HepG2 (cell line): ENCODE measurements around the gene IFT52. TPM values are rescaled to one million over a fixed set of nuclear protein-coding genes. Genes with fewer than 3 reads are reported as not detected.

ENCODE experiments used
- ATAC-seq: fragments of 200-7000 bp; cut with Tn5 transposase; 3 replicates; pipeline ENCODE4 v1.9.1; 2020; ENCODE audit warnings: mild to moderate bottlenecking, moderate library complexity
- BruUV-seq: library from RNA; stranded (reverse); fragments of 400-500 nt; replicated peaks from 2 replicates; lab custom pipeline; 2021; lab: Mats Ljungman, UMichigan
- CTCF ChIA-PET: fragments of 300-600 bp; formaldehyde crosslinking; extraction: SDS; loops from one replicate; lab custom pipeline; 2021; ENCODE audit warnings: low total read pairs, inconsistent platforms, low intra/inter-chr PET ratio; lab: Yijun Ruan, JAX
- POLR2A ChIA-PET: fragments of 350-600 bp; sonication (Branson Sonifier 250); formaldehyde crosslinking; loops from one replicate; lab custom pipeline; 2020; ENCODE audit warnings: antibody characterized with exemption, inconsistent platforms; lab: Yijun Ruan, JAX
- DNase-seq: peaks from one replicate; pipeline ENCODE4 v3.0.0-alpha.2; 2015; ENCODE audit warnings: low spot score
- FAIRE-seq: peaks from 3 replicates; lab custom pipeline; 2011; peaks lifted over from hg19 to GRCh38; lab: Jason Lieb, UNC
- H2AFZ ChIP-seq: one replicate; pipeline ENCODE4 v1.6.1; 2011; ENCODE audit warnings: low read length, inconsistent platforms
- H3K27ac ChIP-seq: fragments of 300-600 bp; 3 replicates; pipeline ENCODE4 v1.8.0; 2011; ENCODE audit warnings: mixed run types, mild to moderate bottlenecking, mixed read lengths, low read length, inconsistent platforms; ENCODE audit not compliant: insufficient read depth; ENCODE audit errors: extremely low read length
- H3K27me3 ChIP-seq, 2 experiments: fragments of 200-600 bp in 1 of 2; 2 replicates in 1 of 2; 3 replicates in 1 of 2; pipeline versions ENCODE4 v1.6.0 to v1.8.0; 2011; ENCODE audit warnings: low read length in 2 of 2, mild to moderate bottlenecking in 2 of 2, moderate library complexity in 2 of 2, inconsistent platforms in 1 of 2; ENCODE audit not compliant: insufficient read depth in 2 of 2, control insufficient read depth in 1 of 2
- H3K36me3 ChIP-seq, 2 experiments: fragments of 200-600 bp in 1 of 2; replicated peaks in 1 of 2; 2 replicates in 1 of 2; 3 replicates in 1 of 2; pipeline versions ENCODE4 v1.5.1 to v1.8.0; 2011; ENCODE audit warnings: low read length in 2 of 2, inconsistent platforms in 1 of 2; ENCODE audit not compliant: insufficient read depth in 2 of 2, control insufficient read depth in 1 of 2
- H3K4me1 ChIP-seq: 2 replicates; pipeline ENCODE4 v1.5.1; 2012; ENCODE audit warnings: low read length, inconsistent platforms; ENCODE audit not compliant: insufficient read depth
- H3K4me2 ChIP-seq: 2 replicates; pipeline ENCODE4 v1.6.0; 2011; ENCODE audit warnings: low read depth, low read length, inconsistent platforms
- H3K4me3 ChIP-seq, 3 experiments: fragments of 200-600 bp in 1 of 3; sonication (generic), shearing (Covaris generic) in 1 of 3; replicated peaks in 1 of 3; 2 replicates each; pipeline ENCODE4 v1.5.1; 2011 to 2016; ENCODE audit warnings: low read length in 3 of 3, inconsistent platforms in 2 of 3, low read depth in 2 of 3, mild to moderate bottlenecking in 2 of 3, control low read depth in 1 of 3, mixed read lengths in 1 of 3; ENCODE audit not compliant: insufficient read depth in 1 of 3
- H3K79me2 ChIP-seq: one replicate; pipeline ENCODE4 v1.6.1; 2011; ENCODE audit warnings: low read length, inconsistent platforms; ENCODE audit not compliant: insufficient read depth
- H3K9ac ChIP-seq: 2 replicates; pipeline ENCODE4 v1.6.0; 2011; ENCODE audit warnings: mild to moderate bottlenecking, low read depth, low read length, inconsistent platforms; ENCODE audit not compliant: insufficient read depth
- H3K9me3 ChIP-seq: 2 replicates; pipeline ENCODE4 v1.5.1; 2012; ENCODE audit warnings: mild to moderate bottlenecking, low read length
- H4K20me1 ChIP-seq: 2 replicates; pipeline ENCODE4 v1.6.0; 2011; ENCODE audit warnings: inconsistent platforms, mild to moderate bottlenecking, low read length, moderate library complexity; ENCODE audit not compliant: insufficient read depth
- CBX2 ChIP-seq, 2 experiments: fragments of 200-600 bp in 1 of 2; sonication (generic); formaldehyde crosslinking in 1 of 2; IDR thresholded peaks; 2 replicates each; pipeline versions ENCODE4 v1.7.0 to v1.8.1; 2018 to 2022; ENCODE audit warnings: low read depth in 2 of 2, low read length in 1 of 2, mild to moderate bottlenecking in 1 of 2, missing genetic modification reagents in 1 of 2
- ERF ChIP-seq: IDR thresholded peaks from 2 replicates; pipeline ENCODE4 v1.6.1; 2018; ENCODE audit warnings: missing biosample characterization, missing genetic modification reagents
- NCOR1 ChIP-seq: fragments of 200-600 bp; sonication (generic); IDR thresholded peaks from 2 replicates; pipeline ENCODE4 v1.7.0; 2017; ENCODE audit warnings: antibody characterized with exemption, low read length, borderline replicate concordance
- SIN3A ChIP-seq: IDR thresholded peaks from 2 replicates; pipeline ENCODE4 v1.6.1; 2011; ENCODE audit warnings: low read depth, mild to moderate bottlenecking, control low read depth, low read length, borderline replicate concordance
- ZNF329 ChIP-seq: sonication (generic); formaldehyde crosslinking; IDR thresholded peaks from 2 replicates; pipeline ENCODE4 v1.9.0; 2021; ENCODE audit warnings: low read depth, mild to moderate bottlenecking, missing genetic modification reagents
- ZNF609 ChIP-seq: sonication (generic); formaldehyde crosslinking; IDR thresholded peaks from 2 replicates; pipeline ENCODE4 v1.4.0; 2020; ENCODE audit warnings: mild to moderate bottlenecking, missing genetic modification reagents, borderline replicate concordance
- ZNF749 ChIP-seq: sonication (generic); formaldehyde crosslinking; IDR thresholded peaks from 2 replicates; pipeline ENCODE4 v1.8.0; 2022; ENCODE audit warnings: mild to moderate bottlenecking, missing genetic modification reagents, moderate library complexity, borderline replicate concordance
- WGBS: methylation state at CpG from one replicate; pipeline ENCODE4 v1.1.6; 2017; ENCODE audit warnings: low lambda C conversion rate; 5-methylcytosine and 5-hydroxymethylcytosine counted together
- in situ Hi-C: cut with HindIII; loops from 2 replicates; pipeline ENCODE4 v1.10.0; 2017; ENCODE audit warnings: low pct_unique_long_range_greater_than_20kb; ENCODE audit not compliant: extremely low pct_ligation_motif_present
- intact Hi-C: fragments of 100-400 bp; cut with micrococcal nuclease; formaldehyde crosslinking; loops from one replicate; pipeline ENCODE4 v1.10.0; 2022; ENCODE audit not compliant: unreplicated experiment
- polyA plus RNA-seq, 8 experiments: library from polyadenylated mRNA; depleted of rRNA in 3 of 8; stranded (reverse) in 7 of 8; unstranded in 1 of 8; fragments of >200 nt; fragmentation: Illumina TruSeq in 4 of 8; extraction: Trizol in 4 of 8; gene quantifications; 2 replicates each; pipeline versions ENCODE4 v1.2.1 to v1.2.3, GENCODE V29; 2011 to 2016; ENCODE audit warnings: low read depth in 4 of 8, missing spikeins in 1 of 8, mixed read lengths in 1 of 8; ENCODE audit not compliant: insufficient read depth in 1 of 8
- total RNA-seq, 5 experiments: library from RNA; depleted of rRNA; stranded (reverse); fragments of >200 nt; fragmentation: Illumina TruSeq; extraction: Trizol; gene quantifications; 2 replicates each; pipeline ENCODE4 v1.2.3, GENCODE V29; 2016; ENCODE audit warnings: low read depth in 1 of 5
- TF ChIP-seq, protein P1 (sequence below): sonication (generic); formaldehyde crosslinking; conservative IDR thresholded peaks from 2 replicates; pipeline ENCODE4 v1.4.0; 2020; ENCODE audit warnings: missing genetic modification reagents
- TF ChIP-seq, protein P2 (sequence below): sonication (generic); formaldehyde crosslinking; IDR thresholded peaks from 2 replicates; pipeline ENCODE4 v1.4.0; 2020; ENCODE audit warnings: mild to moderate bottlenecking, missing genetic modification reagents

The IFT52 gene
- total and polyA plus RNA-seq, 2 of the 13 experiments (the other 11 are each of a cell fraction or from before 2014, with no cell fraction given), result 48.0 to 64.0 TPM

DNA sequence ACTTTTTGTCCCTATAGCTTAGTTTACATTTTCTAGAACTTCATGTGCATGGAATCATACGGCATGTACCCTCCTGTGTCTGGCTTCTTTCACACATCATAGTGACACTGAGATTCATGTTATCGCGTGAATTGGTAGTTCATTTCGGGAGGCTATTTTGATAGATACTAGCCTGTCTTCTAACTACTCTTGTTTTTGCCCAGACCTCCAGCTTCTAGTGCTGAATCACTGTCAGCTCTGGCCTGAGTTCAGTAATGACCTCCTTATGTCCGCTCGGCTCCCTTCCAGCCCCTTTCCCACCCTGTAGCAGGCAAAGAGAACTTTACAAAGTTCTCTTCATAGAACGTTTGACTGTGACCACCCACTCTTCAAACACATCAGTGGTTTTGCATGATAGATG is 90.2 kb downstream of the IFT52 start:
- ChIA-PET POLR2A (no interaction called here), CTCF (no interaction called here)
- Histone ChIP-seq H3K79me2 (no peaks in the 10 kb centered on the region), H3K9me3 (no peaks in the 10 kb centered on the region), H3K4me2 (no peak overlapping the region), H4K20me1 (no peaks in the 10 kb centered on the region), H3K27ac (no peak overlapping the region), H3K4me1 (peaks cover 15% of the 10 kb centered on the region), H3K27me3 (no peaks in the 10 kb centered on the region), H3K4me3 (no peak overlapping the region), H3K36me3 (peaks cover 4 to 30% of the 10 kb centered on the region in 2 experiments; a peak in 3 of 5 replicates), H2AFZ (no peak overlapping the region), H3K9ac (no peak overlapping the region)
- TF ChIP-seq ZNF329 (no peak), CBX2 (IDR thresholded peaks at IDR 0.05; ENCODE audit: low read depth, low read length) (no peak), CBX2 (CRISPR knock-in tag; IDR thresholded peaks at IDR 0.05; ENCODE audit: low read depth) (no peak), SIN3A (no peak), ERF (CRISPR knock-in tag) (no peak), NCOR1 (no peak), ZNF749 (CRISPR knock-in tag) (no peak), ZNF609 (CRISPR knock-in tag) (no peak)
- TF ChIP-seq, protein P1, sequence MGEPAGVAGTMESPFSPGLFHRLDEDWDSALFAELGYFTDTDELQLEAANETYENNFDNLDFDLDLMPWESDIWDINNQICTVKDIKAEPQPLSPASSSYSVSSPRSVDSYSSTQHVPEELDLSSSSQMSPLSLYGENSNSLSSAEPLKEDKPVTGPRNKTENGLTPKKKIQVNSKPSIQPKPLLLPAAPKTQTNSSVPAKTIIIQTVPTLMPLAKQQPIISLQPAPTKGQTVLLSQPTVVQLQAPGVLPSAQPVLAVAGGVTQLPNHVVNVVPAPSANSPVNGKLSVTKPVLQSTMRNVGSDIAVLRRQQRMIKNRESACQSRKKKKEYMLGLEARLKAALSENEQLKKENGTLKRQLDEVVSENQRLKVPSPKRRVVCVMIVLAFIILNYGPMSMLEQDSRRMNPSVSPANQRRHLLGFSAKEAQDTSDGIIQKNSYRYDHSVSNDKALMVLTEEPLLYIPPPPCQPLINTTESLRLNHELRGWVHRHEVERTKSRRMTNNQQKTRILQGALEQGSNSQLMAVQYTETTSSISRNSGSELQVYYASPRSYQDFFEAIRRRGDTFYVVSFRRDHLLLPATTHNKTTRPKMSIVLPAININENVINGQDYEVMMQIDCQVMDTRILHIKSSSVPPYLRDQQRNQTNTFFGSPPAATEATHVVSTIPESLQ (CRISPR knock-in tag), result no peak
- TF ChIP-seq, protein P2, sequence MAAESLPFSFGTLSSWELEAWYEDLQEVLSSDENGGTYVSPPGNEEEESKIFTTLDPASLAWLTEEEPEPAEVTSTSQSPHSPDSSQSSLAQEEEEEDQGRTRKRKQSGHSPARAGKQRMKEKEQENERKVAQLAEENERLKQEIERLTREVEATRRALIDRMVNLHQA (CRISPR knock-in tag), result no peak
- WGBS, result 96% methylated on average over 7 of the region's 7 CpGs
- FAIRE-seq (no peak), ATAC-seq (no peak), DNase-seq (no peak)
- in situ Hi-C loops (no loop called here), intact Hi-C loops (no loop called here)
- no TSS peak for BruUV-seq
